HG03280 (cell line): ENCODE measurements around the gene SNRPF.

Source experiments
- ATAC-seq: cut with Tn5 transposase; IDR thresholded peaks from one replicate; pipeline ENCODE4 v1.9.1; 2021; ENCODE audit warnings: mild to moderate bottlenecking, moderate library complexity; ENCODE audit not compliant: unreplicated experiment

Gene SNRPF

DNA sequence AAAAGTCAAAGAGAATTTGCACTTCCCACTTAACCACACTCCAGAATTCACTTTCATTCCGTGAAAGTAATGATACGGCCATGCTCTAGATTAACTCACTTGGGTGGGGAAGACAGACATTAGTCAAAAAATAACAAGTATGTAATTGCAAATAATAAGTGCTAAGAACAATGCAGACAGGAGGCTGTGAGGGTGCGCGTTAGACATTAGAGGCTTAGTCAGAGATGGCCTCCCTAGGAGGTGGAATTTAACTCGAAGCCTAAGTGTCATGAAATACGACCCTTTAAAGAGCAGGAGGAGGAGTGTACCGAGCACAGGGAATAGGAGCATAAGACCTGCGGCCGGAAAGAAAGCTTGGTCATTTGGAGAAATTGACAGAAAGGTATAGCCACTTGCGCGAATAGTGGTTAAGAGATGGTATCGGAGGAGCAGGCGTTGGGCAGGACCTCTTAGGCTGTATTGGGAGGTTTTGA lies 628 bp downstream of the SNRPF start:
- ATAC-seq, result no peak

DNA sequence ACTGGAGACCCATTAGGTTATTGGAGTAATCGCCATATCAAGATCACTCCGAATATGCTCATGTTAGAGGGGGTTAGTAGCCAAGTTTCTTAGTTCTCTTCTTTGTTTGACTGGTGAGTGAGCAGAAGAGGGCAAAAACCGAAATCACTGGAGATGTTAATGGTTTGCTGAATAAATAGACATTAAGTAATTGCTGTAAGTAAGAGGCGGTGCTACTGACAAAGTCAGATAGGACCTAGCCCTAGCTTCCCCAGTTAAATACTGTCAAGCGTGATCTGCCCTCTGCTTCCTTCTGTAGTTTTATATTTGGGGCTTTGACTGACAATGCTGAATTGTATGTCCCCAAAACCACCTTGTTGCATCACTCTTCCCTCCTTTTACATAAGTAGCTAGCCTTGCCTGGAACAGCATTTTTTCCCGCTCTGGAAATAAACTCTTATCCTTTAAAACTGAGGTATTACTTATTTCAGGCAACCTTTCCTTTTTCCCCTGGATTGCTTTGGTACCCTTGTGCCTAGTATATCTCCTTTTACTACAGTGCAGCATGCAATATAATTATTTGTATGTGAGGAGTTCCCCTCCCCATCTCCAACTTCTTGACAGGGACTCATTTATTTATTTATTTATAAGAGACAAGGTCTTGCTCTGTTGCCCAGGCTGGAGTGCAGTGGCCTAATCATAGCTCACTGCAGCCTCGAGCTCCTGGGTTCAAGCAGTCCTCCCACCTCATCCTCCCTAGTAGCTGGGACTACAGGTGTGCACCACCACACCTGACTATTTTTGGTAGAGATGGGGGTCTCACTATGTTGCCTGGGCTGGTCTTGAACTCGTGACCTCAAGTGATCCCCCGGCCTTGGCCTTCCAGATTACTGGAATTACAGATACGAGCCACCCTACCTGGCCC lies 1.4 kb downstream of the SNRPF start:
- no peak for ATAC-seq

DNA sequence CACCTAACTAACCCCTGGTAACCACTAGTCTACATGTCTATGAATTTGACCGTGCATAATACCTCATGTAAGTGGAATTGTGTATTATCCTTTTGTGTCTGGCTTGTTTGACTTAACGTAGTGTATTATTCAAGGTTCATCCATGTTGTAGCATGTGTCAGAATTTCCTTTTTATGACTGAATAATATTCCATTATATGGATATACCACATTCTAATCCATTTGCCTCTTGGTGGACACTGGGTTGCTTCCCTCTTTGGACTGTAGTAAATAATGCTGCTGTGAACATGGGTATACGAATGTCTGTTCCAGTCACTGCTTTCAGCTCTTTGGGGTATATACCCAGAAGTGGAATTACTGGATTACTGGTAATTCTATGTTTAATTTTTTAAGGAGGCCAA lies 3.3 kb downstream of the SNRPF start:
- ATAC-seq, result no peak

DNA sequence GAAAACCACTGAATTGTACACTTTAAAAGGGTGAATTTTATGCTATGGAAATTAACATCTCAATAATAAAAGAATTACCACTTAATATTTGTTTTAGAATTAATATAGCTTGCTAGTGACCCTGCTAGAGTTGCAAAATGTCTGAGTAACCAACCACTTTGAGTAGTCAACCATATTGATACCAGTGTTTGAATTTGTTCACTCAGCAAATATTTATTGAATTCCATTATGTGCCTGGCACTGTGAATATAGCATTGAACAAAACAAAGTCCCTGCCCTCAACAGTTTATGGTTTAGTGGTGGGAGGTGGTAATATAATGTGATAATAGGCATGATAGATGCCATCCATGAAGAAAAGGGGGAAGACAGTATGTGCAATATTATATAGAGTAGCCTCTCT lies 4.6 kb downstream of the SNRPF start:
- no peak for ATAC-seq

DNA sequence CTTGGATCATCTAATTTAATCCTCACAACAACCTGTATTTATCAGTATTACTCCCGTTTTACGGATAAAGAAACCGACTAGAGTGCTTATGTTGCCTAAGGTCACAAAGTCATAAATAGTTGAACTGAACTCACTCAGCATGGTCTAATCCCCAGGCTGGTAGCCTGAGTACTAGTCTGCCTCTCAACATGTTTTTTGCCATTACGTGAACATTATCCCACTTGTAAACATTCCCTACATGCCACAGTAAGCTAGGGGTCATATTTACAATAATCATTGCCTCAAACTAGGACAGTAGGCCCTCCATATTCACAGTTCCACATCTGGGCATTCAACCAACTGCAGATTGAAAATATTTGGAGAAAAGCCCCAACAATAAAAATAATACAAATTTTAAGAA lies 12.1 kb downstream of the SNRPF start:
- ATAC-seq, result no peak

DNA sequence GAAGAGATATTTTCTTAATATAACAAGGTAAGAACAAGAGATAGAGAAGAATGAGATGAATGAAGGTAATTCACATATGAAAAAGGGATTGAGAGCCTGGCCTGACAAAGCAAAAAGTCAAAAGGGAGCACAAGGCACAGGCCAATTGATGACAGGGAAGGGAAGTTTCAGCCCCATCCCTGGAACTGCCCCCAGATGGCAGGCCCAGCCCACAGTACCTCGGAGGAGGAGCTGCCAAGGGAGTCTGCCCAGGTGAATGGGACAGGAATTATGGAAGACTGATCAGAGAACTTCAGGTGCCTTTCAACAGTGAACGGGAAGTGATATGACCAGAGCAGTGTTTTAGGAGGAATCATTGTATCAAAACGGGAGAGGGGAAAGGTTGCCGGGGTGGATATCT lies 15.7 kb downstream of the SNRPF start:
- ATAC-seq, result no peak

DNA sequence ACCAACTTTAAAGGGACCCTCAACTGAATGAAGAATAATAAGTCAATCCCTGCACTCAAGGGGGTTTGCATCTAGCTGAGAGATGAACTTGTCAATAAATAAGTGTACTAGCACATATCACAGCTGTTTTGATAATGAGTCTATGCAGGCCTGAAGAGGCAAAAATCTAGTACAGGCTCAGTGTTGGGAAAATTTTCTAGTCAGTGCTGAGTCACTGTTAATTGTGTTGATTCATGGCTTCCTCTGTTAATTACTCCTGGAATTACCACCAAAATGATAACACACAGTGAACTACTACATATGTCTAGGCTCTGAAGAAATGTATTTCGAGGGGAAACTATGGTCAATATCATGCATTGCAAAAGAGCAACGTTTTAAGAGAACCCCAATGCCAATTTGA lies 18.9 kb downstream of the SNRPF start:
- no peak for ATAC-seq

DNA sequence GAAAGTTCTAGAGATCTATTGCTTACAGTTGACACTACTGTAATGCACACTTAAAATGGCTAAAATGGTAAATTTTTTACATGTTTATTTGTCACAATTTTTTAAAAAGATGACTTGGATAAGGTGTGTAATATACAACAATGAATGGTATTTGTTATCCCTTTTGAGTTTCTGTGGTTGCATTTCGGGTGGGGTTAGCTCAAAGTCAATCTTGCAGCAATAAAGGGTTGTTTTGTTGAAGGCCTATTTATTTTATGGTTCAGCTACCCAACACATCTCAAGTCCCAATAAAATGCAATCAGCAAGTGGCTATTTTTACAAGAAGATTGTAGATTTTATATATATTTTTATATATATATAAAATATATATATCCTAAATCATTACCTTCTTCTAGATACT lies 22.1 kb downstream of the SNRPF start:
- no peak for ATAC-seq

DNA sequence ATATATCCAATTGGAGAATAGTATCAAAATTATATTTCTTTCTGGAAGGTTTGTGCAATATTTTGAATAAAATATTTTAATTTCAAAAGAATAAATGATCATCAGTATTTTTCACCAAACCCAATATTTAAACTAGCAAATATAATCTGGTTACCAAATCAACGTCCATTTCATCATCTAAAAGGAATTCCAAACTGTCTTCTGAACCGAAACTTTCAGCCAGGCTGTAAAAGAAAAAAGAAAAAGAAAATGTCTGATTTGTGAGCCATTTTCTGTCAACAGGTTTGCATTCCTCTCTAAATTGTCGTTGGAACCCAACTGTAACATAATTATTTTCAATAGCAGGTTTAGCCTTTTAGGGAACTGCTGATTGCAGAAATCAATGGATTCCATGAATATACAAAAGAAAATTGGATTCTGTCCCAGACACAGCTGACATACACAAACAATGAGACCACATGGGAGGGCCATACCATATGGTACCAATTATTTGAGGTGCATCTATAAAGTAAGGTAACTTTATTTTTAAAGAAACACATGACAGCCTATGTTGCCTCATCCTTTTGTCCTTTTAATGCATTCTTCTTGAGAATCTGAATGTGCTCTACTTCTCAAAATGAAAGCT lies 22.7 kb downstream of the SNRPF start:
- ATAC-seq, result no peak

DNA sequence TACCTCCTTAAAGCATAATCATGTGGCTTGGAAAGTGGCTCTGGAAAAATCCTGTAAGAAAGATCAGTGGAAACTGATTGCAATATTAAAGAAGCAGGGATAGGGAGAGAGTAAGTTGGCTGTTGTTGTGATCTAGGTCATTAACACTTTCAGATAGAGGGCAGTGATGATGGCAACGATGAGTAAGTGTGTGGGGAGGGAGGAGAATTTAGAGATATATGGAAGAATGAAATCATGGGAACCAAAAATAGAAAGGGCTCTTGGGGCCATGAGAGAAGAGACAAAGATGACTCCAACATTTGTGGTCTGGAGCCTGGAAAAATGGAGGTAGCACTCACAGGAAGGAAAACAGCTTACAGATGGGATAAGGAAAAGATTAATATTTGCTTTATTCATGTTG lies 23.3 kb downstream of the SNRPF start:
- no peak for ATAC-seq

DNA sequence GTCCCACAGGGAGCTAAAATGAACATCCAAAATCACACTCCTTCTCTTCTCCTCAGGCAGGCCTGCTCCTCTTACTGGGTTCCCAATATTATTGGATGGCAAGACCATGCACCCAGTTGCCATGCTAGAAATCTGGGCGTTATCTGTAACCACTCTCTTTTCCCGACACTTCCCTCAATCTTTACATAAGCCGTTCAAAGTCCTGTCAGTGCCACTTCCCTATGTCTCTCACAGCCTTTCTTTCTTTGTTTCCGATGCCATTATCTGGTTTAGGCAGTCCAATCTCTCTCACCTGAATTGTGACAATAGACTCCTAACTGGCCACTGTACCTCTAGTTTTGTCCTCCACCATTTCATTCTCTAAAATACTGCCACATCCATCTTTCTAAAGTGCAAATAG lies 24.1 kb downstream of the SNRPF start:
- ATAC-seq, result no peak

DNA sequence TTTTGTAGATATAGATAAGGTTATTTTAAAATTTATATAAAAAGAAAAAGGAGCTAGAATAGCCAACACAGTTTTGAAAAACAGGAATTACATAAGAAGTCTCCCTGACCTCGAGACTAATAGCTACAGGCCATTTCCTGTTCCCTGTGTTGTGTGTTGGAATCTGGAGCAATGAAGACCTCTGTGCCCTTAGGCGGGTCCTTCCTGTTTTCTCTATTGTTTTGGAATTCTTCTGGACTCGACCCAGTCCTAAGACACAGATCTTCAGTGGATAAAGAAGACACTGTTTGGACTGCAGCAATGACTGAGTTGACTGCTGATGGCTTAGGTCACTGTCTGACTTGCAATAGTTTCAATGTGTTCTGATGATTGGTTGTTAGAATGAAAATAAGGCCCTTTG lies 26.2 kb downstream of the SNRPF start:
- ATAC-seq, result no peak

DNA sequence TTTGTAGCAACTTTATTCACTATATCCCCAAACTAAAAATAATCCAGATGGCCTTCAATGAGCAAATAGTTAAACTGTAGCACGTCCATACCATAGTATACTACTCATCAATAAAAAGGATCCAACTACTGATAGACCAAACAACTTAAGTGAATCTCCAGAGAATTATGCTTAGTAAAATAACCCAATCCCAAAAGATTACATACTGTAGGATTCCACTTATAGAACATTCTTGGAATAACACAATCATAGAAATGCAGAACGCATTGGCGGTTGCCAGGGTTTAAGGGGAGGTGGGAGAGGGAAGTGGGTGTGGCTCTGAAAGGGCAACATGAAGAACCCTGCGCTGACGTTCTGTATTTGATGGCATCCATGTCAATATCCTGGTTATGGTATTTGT lies 28.6 kb downstream of the SNRPF start:
- no peak for ATAC-seq

DNA sequence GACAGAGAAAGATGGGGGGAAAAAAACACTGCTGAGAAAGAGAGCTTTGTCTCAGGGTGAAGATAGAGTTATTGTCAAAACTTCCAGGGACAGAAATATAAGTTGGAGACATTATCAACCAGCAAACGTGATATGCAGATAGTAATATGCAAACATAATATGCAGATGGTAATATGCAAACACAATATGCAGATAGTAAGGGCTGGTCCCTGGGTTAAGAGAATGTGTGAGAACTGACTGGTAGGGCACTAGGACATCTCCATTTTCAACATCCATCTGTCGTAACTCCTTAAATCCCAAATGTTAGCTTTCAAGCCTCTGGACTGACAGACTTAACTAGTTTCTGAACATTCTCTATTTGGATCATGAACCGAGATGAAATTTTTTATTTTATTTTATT lies 32.2 kb downstream of the SNRPF start:
- ATAC-seq, result no peak

DNA sequence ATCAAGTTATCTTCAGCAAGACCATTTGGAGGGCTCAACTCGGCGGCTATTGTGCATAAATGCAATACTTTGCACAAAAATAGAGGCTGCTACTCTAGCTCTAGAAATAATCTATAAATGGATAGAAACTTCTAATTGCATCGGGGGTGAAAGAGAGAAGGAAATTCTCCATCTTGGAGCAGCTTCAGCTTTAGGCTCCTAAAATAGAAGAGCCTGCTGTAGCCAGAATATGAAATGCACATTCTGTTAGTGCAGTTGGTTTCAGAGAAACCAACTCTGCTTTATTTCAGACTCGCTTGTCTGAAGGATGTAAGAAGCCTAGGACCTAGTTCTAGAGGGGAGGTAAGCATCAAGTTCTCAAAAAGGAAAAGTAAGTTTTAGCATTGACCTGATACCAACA lies 38.1 kb downstream of the SNRPF start:
- no peak for ATAC-seq

DNA sequence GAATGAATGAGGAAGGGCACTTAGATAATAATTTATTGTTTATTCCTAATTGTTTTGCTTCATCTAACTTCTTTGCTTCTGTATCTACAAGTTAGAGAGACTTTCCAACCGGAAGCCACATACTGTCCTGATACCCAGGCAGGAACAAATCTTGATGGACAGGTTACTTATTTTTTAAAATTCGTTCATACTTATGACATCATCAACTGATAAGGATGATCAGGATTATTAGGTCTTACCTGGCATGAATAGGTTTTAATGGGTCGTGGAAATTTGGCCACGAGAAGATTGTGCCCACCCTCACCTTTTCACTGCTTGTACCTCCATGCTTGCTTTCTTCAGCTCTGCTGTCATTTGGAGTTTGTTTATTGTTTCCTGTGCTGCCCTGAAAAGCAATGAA lies 39.3 kb downstream of the SNRPF start:
- ATAC-seq, result no peak

DNA sequence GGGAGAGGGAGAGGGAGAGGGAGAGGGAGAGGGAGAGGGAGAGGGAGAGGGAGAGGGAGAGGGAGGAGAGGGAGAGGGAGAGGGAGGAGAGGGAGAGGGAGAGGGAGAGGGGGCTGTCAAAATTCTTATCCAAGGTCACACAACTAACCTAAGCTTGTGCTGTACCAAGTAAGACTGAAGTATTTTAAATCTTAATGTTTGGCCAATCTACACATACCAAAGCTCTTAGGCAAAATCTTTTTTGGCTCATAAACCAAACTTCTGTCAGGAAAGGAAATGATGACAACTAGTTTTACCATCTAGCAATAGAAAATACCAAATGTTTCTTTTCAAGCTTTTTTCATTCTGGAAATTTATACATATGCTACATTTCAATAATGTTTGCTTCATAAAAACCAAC lies 49.8 kb downstream of the SNRPF start:
- no peak for ATAC-seq

DNA sequence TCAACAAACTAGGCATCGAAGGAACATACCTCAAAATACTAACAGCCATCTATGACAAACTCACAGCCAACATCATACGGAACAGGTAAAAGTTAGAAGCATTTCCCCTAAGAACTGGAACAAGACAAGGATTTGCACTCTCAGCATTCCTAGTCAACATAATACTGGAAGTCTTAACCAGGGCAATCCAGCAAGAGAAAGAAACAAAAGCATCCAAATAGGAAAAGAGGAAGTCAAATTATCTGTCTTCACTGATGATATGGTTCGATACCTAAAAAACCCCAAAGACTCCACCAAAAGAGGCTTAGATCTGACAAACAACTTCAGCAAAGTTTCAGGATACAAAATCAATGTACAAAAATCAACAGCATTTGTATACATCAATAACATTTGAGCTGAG lies 51.1 kb downstream of the SNRPF start:
- no peak for ATAC-seq
